ENCODE results near the gene NAALADL2. TPM values are rescaled to one million over a fixed set of nuclear protein-coding genes. Genes with fewer than 3 reads are reported as not detected.

Gene NAALADL2
- polyA plus RNA-seq, 1 donor from 2014 or later = 1.6 TPM

GRCh38 chr3:175046601-175047000 lies 187.5 kb downstream of the NAALADL2 start:
- H3K79me2 ChIP-seq (replicated peaks; ENCODE audit: insufficient read depth, low read length) = no peaks in the 10 kb centered on the region
- no peak overlapping the region for H2AFZ ChIP-seq (ENCODE audit: low read depth, low read length)
- H3K9ac ChIP-seq (ENCODE audit: low read length) = no peak overlapping the region
- H3K27me3 ChIP-seq (ENCODE audit: insufficient read depth, low read depth, low read length) = no peaks in the 10 kb centered on the region
- H3K9me3 ChIP-seq (ENCODE audit: low read length) = no peaks in the 10 kb centered on the region
- TF ChIP-seq RAD21 (conservative IDR thresholded peaks at IDR 0.05) = no peak
- TF ChIP-seq EP300 (conservative IDR thresholded peaks at IDR 0.05; ENCODE audit: poor library complexity, severe bottlenecking) = no peak
- no peak for TF ChIP-seq EZH2 (IDR thresholded peaks at IDR 0.05; ENCODE audit: borderline replicate concordance, insufficient read depth, low read length, poor library complexity, severe bottlenecking)
- TF ChIP-seq REST (IDR thresholded peaks at IDR 0.05; ENCODE audit: borderline replicate concordance) = no peak
- TF ChIP-seq POLR2AphosphoS5 (IDR thresholded peaks at IDR 0.05) = no peak
- TF ChIP-seq CTCF (IDR thresholded peaks at IDR 0.05; ENCODE audit: poor library complexity, severe bottlenecking) = no peak
- no peak for TF ChIP-seq TAF1 (IDR thresholded peaks at IDR 0.05; ENCODE audit: low read depth)
- no peaks in the 10 kb centered on the region for H3K36me3 ChIP-seq (ENCODE audit: insufficient read depth, low read length)
- no peaks in the 10 kb centered on the region for H3K9me2 ChIP-seq (ENCODE audit: insufficient read depth, low read length)
- H3K27ac ChIP-seq (ENCODE audit: low read length) = no peak overlapping the region
- H4K20me1 ChIP-seq (ENCODE audit: insufficient read depth) = no peaks in the 10 kb centered on the region
- H3F3A ChIP-seq (ENCODE audit: insufficient read depth, low read length, poor library complexity, severe bottlenecking) = no peaks in the 10 kb centered on the region
- H3K4me2 ChIP-seq (ENCODE audit: low read length) = no peak overlapping the region
- no peak overlapping the region for H3K4me3 ChIP-seq (ENCODE audit: low read length)

GRCh38 chr3:175047786-175048185 lies 188.7 kb downstream of the NAALADL2 start:
- Histone ChIP-seq H3K9me2 (ENCODE audit: insufficient read depth, low read length) (no peaks in the 10 kb centered on the region), H3K27me3 (ENCODE audit: insufficient read depth, low read depth, low read length) (no peaks in the 10 kb centered on the region), H3K27ac (ENCODE audit: low read length) (no peak overlapping the region), H3K79me2 (replicated peaks; ENCODE audit: insufficient read depth, low read length) (no peaks in the 10 kb centered on the region), H3K4me3 (ENCODE audit: low read length) (no peak overlapping the region), H4K20me1 (ENCODE audit: insufficient read depth) (no peaks in the 10 kb centered on the region), H3K9me3 (ENCODE audit: low read length) (no peaks in the 10 kb centered on the region), H2AFZ (ENCODE audit: low read depth, low read length) (no peak overlapping the region), H3K36me3 (ENCODE audit: insufficient read depth, low read length) (no peaks in the 10 kb centered on the region), H3K9ac (ENCODE audit: low read length) (no peak overlapping the region), H3F3A (ENCODE audit: insufficient read depth, low read length, poor library complexity, severe bottlenecking) (no peaks in the 10 kb centered on the region), H3K4me2 (ENCODE audit: low read length) (no peak overlapping the region)
- no peak for TF ChIP-seq RAD21 (conservative IDR thresholded peaks at IDR 0.05)
- no peak for TF ChIP-seq CTCF (IDR thresholded peaks at IDR 0.05; ENCODE audit: poor library complexity, severe bottlenecking)
- no peak for TF ChIP-seq MXI1 (conservative IDR thresholded peaks at IDR 0.05; ENCODE audit: poor library complexity, severe bottlenecking)
- no peak for TF ChIP-seq SMC3 (conservative IDR thresholded peaks at IDR 0.05; ENCODE audit: poor library complexity)
- TF ChIP-seq EP300 (conservative IDR thresholded peaks at IDR 0.05; ENCODE audit: poor library complexity, severe bottlenecking) = no peak
- no peak for TF ChIP-seq TAF1 (IDR thresholded peaks at IDR 0.05; ENCODE audit: low read depth)
- no peak for TF ChIP-seq REST (IDR thresholded peaks at IDR 0.05; ENCODE audit: borderline replicate concordance)
- no peak for TF ChIP-seq POLR2AphosphoS5 (IDR thresholded peaks at IDR 0.05)
- no peak for TF ChIP-seq EZH2 (IDR thresholded peaks at IDR 0.05; ENCODE audit: borderline replicate concordance, insufficient read depth, low read length, poor library complexity, severe bottlenecking)
